Esophagus squamous epithelium (tissue), 4 donors: Measurements from ENCODE around the gene PLAAT1.

Source experiments
- POLR2A ChIP-seq, 4 donors: fragments of 450-650 bp; IDR thresholded peaks; one replicate each; pipeline ENCODE4 v1.6.1; 2017; ENCODE audit warnings: antibody characterized with exemption in 4 of 4, mild to moderate bottlenecking in 4 of 4, moderate library complexity in 3 of 4
- TF ChIP-seq, protein P1 (sequence below), 6 experiments: fragments of 450-650 bp in 4 of 6; fragments of 200-600 bp in 2 of 6; sonication (generic) in 2 of 6; IDR thresholded peaks; one replicate each; pipeline ENCODE4 v1.5.1; 2016 to 2019; ENCODE audit warnings: antibody characterized with exemption in 6 of 6, mild to moderate bottlenecking in 4 of 6, moderate library complexity in 4 of 6

GRCh38 chr3:193228206-193228605 lies 12.8 kb upstream of the PLAAT1 start:
- TF ChIP-seq POLR2A (IDR thresholded peaks at IDR 0.05) = no peak
- TF ChIP-seq, protein P1, sequence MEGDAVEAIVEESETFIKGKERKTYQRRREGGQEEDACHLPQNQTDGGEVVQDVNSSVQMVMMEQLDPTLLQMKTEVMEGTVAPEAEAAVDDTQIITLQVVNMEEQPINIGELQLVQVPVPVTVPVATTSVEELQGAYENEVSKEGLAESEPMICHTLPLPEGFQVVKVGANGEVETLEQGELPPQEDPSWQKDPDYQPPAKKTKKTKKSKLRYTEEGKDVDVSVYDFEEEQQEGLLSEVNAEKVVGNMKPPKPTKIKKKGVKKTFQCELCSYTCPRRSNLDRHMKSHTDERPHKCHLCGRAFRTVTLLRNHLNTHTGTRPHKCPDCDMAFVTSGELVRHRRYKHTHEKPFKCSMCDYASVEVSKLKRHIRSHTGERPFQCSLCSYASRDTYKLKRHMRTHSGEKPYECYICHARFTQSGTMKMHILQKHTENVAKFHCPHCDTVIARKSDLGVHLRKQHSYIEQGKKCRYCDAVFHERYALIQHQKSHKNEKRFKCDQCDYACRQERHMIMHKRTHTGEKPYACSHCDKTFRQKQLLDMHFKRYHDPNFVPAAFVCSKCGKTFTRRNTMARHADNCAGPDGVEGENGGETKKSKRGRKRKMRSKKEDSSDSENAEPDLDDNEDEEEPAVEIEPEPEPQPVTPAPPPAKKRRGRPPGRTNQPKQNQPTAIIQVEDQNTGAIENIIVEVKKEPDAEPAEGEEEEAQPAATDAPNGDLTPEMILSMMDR (IDR thresholded peaks at IDR 0.05) = no peak
